SU-DHL-6 (cell line): ENCODE results near the gene PPFIBP2.

Source experiments
- H2AFZ ChIP-seq: fragments of 200-600 bp; sonication (generic); 2 replicates; pipeline ENCODE4 v1.6.1; 2014; ENCODE audit warnings: low read depth, mild to moderate bottlenecking, moderate library complexity, mixed read lengths, antibody characterized with exemption, low read length; ENCODE audit not compliant: severe bottlenecking
- H3F3A ChIP-seq: fragments of 200-600 bp; shearing (Covaris generic); 2 replicates; pipeline ENCODE4 v1.6.0; 2016; ENCODE audit warnings: antibody characterized with exemption, mild to moderate bottlenecking; ENCODE audit not compliant: insufficient read depth
- H3K27ac ChIP-seq: fragments of 200-600 bp; sonication (generic); 2 replicates; pipeline ENCODE4 v1.5.1; 2016; ENCODE audit warnings: low read depth, mild to moderate bottlenecking, low read length, moderate library complexity, mixed read lengths
- H3K27me3 ChIP-seq: fragments of 200-600 bp; sonication (generic), shearing (Covaris generic); 2 replicates; pipeline ENCODE4 v1.6.0; 2014; ENCODE audit warnings: mild to moderate bottlenecking, low read length
- H3K36me3 ChIP-seq: fragments of 200-600 bp; sonication (generic); 2 replicates; pipeline ENCODE4 v1.6.1; 2014; ENCODE audit warnings: mild to moderate bottlenecking, low read length, mixed read lengths
- H3K4me2 ChIP-seq: fragments of 300-600, 200-600 bp; shearing (Covaris generic), sonication (generic); 2 replicates; pipeline ENCODE4 v1.6.0; 2014; ENCODE audit warnings: low read length, low read depth, mild to moderate bottlenecking; ENCODE audit not compliant: poor library complexity, severe bottlenecking
- H3K4me3 ChIP-seq: fragments of 200-600 bp; sonication (generic); 2 replicates; pipeline ENCODE4 v1.5.1; 2014; ENCODE audit warnings: antibody characterized with exemption, low read length, mild to moderate bottlenecking, mixed read lengths; ENCODE audit not compliant: insufficient read depth, poor library complexity, severe bottlenecking
- H3K79me2 ChIP-seq: fragments of 200-600 bp; sonication (generic); 2 replicates; pipeline ENCODE4 v1.6.1; 2014; ENCODE audit warnings: mild to moderate bottlenecking, low read length, moderate library complexity; ENCODE audit not compliant: insufficient read depth
- H3K9ac ChIP-seq: fragments of 200-600 bp; sonication (generic); 2 replicates; pipeline ENCODE4 v1.7.0; 2014; ENCODE audit warnings: mild to moderate bottlenecking, low read length
- H3K9me2 ChIP-seq: fragments of 200-600 bp; sonication (generic); replicated peaks from 2 replicates; pipeline ENCODE4 v1.6.1; 2014; ENCODE audit warnings: low read length; ENCODE audit not compliant: insufficient read depth
- H3K9me3 ChIP-seq: fragments of 200-600 bp; sonication (generic); 2 replicates; pipeline ENCODE4 v1.6.1; 2014; ENCODE audit warnings: low read length, mixed read lengths; ENCODE audit not compliant: insufficient read depth
- H4K20me1 ChIP-seq: fragments of 200-600 bp; sonication (generic); 2 replicates; pipeline ENCODE4 v1.6.1; 2014; ENCODE audit warnings: low read depth, mild to moderate bottlenecking, antibody characterized with exemption, low read length, moderate library complexity, mixed read lengths
- EZH2phosphoT487 ChIP-seq: fragments of 200-600 bp; sonication (generic), shearing (Covaris generic); conservative IDR thresholded peaks from 2 replicates; pipeline ENCODE4 v1.6.1; 2018; ENCODE audit warnings: mild to moderate bottlenecking, antibody characterized with exemption, low read length, moderate library complexity, mixed read lengths
- TF ChIP-seq, protein P1 (sequence below): fragments of 200-600 bp; sonication (generic); IDR thresholded peaks from one replicate; pipeline ENCODE4 v1.5.1; 2017; ENCODE audit warnings: antibody characterized with exemption, mild to moderate bottlenecking, low read length, moderate library complexity; ENCODE audit not compliant: insufficient read depth, poor library complexity, severe bottlenecking

The PPFIBP2 gene

DNA sequence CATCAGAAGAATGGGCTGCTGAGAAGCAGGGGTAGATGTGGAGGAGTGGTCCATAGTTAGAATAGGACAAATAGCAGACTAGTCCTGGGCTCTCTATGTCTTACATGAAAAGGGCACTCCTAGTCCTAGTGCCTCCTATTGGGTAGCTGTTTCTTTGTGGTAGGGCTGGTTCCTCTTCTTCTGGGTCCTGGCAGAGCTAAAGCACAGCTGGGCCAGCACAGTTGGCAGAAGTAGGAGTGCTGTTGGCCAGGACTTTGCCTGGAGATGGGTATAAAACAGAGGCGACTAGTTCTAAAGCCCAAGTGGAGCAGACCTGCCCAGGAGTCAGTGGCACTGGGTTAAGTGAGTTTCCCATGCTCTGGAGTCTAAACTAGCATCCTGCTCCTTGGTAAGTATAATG lies 55.2 kb downstream of the PPFIBP2 start:
- TF ChIP-seq EZH2phosphoT487: no peak
- TF ChIP-seq, protein P1, sequence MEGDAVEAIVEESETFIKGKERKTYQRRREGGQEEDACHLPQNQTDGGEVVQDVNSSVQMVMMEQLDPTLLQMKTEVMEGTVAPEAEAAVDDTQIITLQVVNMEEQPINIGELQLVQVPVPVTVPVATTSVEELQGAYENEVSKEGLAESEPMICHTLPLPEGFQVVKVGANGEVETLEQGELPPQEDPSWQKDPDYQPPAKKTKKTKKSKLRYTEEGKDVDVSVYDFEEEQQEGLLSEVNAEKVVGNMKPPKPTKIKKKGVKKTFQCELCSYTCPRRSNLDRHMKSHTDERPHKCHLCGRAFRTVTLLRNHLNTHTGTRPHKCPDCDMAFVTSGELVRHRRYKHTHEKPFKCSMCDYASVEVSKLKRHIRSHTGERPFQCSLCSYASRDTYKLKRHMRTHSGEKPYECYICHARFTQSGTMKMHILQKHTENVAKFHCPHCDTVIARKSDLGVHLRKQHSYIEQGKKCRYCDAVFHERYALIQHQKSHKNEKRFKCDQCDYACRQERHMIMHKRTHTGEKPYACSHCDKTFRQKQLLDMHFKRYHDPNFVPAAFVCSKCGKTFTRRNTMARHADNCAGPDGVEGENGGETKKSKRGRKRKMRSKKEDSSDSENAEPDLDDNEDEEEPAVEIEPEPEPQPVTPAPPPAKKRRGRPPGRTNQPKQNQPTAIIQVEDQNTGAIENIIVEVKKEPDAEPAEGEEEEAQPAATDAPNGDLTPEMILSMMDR: no peak
- Histone ChIP-seq H3K9me3 (no peaks in the 10 kb centered on the region), H3K27me3 (no peaks in the 10 kb centered on the region), H3F3A (no peaks in the 10 kb centered on the region), H3K4me3 (no peak overlapping the region), H3K4me2 (no peak overlapping the region), H3K9ac (no peak overlapping the region), H3K36me3 (no peaks in the 10 kb centered on the region), H2AFZ (no peak overlapping the region), H3K9me2 (no peaks in the 10 kb centered on the region), H3K27ac (no peak overlapping the region), H4K20me1 (no peaks in the 10 kb centered on the region), H3K79me2 (no peaks in the 10 kb centered on the region)

DNA sequence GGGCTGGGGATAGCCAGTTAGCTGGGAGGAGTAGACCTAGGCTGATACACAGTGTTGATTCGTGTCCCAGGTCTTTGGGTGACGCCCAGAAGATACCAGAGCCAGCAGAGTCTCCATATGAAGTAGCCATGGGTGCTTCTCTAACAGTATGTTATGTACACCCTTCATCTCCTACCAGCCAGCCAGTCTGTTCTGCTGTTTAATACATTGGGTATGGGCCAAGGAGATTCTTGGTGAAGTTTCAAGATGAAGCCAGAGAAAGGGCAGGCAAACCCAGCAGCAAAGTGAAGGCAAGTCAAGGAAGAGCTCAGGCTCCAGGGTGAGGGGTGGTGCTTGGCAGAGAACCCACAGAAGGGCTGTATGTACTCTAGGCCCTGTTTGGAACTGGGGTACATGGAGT lies 56.4 kb downstream of the PPFIBP2 start:
- Histone ChIP-seq H4K20me1 (no peaks in the 10 kb centered on the region), H3K4me3 (no peak overlapping the region), H3K4me2 (no peak overlapping the region), H3K9ac (no peak overlapping the region), H2AFZ (no peak overlapping the region), H3K27me3 (no peaks in the 10 kb centered on the region), H3F3A (no peaks in the 10 kb centered on the region), H3K9me3 (no peaks in the 10 kb centered on the region), H3K79me2 (no peaks in the 10 kb centered on the region), H3K36me3 (no peaks in the 10 kb centered on the region), H3K9me2 (no peaks in the 10 kb centered on the region), H3K27ac (no peak overlapping the region)
- TF ChIP-seq EZH2phosphoT487: no peak
- TF ChIP-seq, protein P1: no peak

DNA sequence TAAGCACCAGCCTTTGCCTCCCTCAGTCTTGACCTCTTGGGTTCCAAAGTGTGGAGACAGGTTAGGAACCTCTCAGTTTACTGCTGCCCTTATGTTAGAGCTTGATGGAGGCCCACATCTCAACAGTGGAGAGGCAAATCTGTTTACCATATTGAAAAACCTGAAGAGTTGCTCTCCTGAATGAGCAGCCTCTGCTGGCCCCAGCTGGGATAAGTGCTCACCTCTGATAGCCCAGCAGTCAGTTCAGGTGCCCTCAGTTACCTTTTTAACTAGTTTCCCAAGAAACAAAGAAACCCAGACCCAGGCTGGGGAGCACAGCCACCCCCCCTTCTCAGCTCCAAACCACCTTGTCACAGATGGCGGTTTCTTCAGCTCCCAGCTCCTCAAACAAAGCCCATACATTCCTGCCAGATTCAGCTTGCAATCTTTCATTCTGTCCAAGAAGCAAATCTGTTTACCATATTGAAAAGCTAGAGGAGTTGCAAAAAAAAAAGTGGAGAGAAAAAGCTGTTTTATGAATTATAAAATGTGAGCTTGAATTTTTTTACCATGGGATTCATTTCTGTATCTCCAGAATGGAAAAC lies 57.2 kb downstream of the PPFIBP2 start:
- no peaks in the 10 kb centered on the region for H3K9me2 ChIP-seq
- TF ChIP-seq EZH2phosphoT487: no peak
- TF ChIP-seq, protein P1: no peak
- no peaks in the 10 kb centered on the region for H3K9me3 ChIP-seq
- H3K27me3 ChIP-seq: no peaks in the 10 kb centered on the region
- H3K79me2 ChIP-seq: no peaks in the 10 kb centered on the region
- H2AFZ ChIP-seq: no peak overlapping the region
- H3K4me3 ChIP-seq: no peak overlapping the region
- H4K20me1 ChIP-seq: no peaks in the 10 kb centered on the region
- no peaks in the 10 kb centered on the region for H3F3A ChIP-seq
- H3K4me2 ChIP-seq: no peak overlapping the region
- H3K9ac ChIP-seq: no peak overlapping the region
- H3K27ac ChIP-seq: no peak overlapping the region
- no peaks in the 10 kb centered on the region for H3K36me3 ChIP-seq
